Measurements from ENCODE around the gene RLN3. TPM values are rescaled to one million over a fixed set of nuclear protein-coding genes. Genes with fewer than 3 reads are reported as not detected.

The RLN3 gene
- total and polyA plus RNA-seq, 2 of the 8 experiments (the other 6 are each of a cell fraction or from before 2014, with no cell fraction given) = not detected

- Histone ChIP-seq H3K56ac (replicated peaks; ENCODE audit: insufficient read length, low read depth, low read length) (no peak overlapping the region), H3K23me2 (ENCODE audit: low read depth, low read length) (no peaks in the 10 kb centered on the region), H3K4ac (replicated peaks; ENCODE audit: insufficient read length, low read depth, low read length) (no peak overlapping the region), H2AK5ac (ENCODE audit: low read depth, low read length) (no peak overlapping the region), H3K4me2 (ENCODE audit: insufficient read depth in 1 of 2, low read depth in 2 of 2, low read length in 2 of 2) (no peak overlapping the region), H3K9me3 (ENCODE audit: insufficient read depth in 2 of 2, low read depth in 1 of 2, low read length in 1 of 2) (no peaks in the 10 kb centered on the region), H3K79me1 (ENCODE audit: low read depth, low read length) (no peaks in the 10 kb centered on the region), H3K79me2 (ENCODE audit: control insufficient read depth in 1 of 2, insufficient read depth in 2 of 2, low read length in 2 of 2) (no peaks in the 10 kb centered on the region), H3K27ac (ENCODE audit: low read depth, low read length) (no peak overlapping the region), H3K14ac (ENCODE audit: insufficient read length) (no peak overlapping the region), H2AFZ (ENCODE audit: low read length) (no peak overlapping the region), H3K23ac (ENCODE audit: insufficient read length) (no peak overlapping the region), H4K91ac (replicated peaks; ENCODE audit: insufficient read length, low read length) (no peak overlapping the region), H2BK120ac (replicated peaks; ENCODE audit: low read depth, low read length) (no peak overlapping the region), H2BK15ac (ENCODE audit: low read length) (no peak overlapping the region), H3K4me3 (ENCODE audit: extremely low read depth in 1 of 4, insufficient read depth in 2 of 4, low read depth in 3 of 4, low read length in 4 of 4) (no peak overlapping the region), H3K27me3 (replicated peaks in 1 of 4; ENCODE audit: control insufficient read depth in 3 of 4, extremely low read depth in 1 of 4, insufficient read depth in 3 of 4, low read length in 3 of 4) (no peaks in the 10 kb centered on the region), H4K8ac (ENCODE audit: extremely low read depth, insufficient read depth, low read length) (no peak overlapping the region), H4K20me1 (replicated peaks in 1 of 2; ENCODE audit: control insufficient read depth in 1 of 2, insufficient read depth in 2 of 2, low read length in 2 of 2) (no peaks in the 10 kb centered on the region), H3K9ac (replicated peaks in 1 of 4; ENCODE audit: extremely low read depth in 1 of 4, low read depth in 3 of 4, low read length in 3 of 4) (no peak overlapping the region), H2BK12ac (ENCODE audit: low read depth, low read length) (no peak overlapping the region), H4K5ac (ENCODE audit: insufficient read length, low read depth, low read length) (no peak overlapping the region), H2BK20ac (ENCODE audit: low read length) (no peak overlapping the region), H3K18ac (ENCODE audit: extremely low read depth, low read length) (no peak overlapping the region), H2BK5ac (ENCODE audit: low read depth, low read length) (no peak overlapping the region), H3K4me1 (replicated peaks in 1 of 4; ENCODE audit: control insufficient read depth in 3 of 4, insufficient read depth in 4 of 4, low read length in 3 of 4) (peaks cover 0 to 2% (median 0%) of the 10 kb centered on the region in 4 experiments; a peak in 1 of 7 replicates), H3K36me3 (ENCODE audit: control insufficient read depth in 2 of 4, insufficient read depth in 4 of 4, low read length in 3 of 4) (no peaks in the 10 kb centered on the region)
- 90% methylated on average over 5 of the region's 5 CpGs; no CpG with 5 or more reads in 1 of the 2 experiments for WGBS, 2 experiments (ENCODE audit: extremely low coverage in 1 of 2, insufficient coverage in 1 of 2, insufficient read length in 1 of 2, insufficient replicate concordance in 2 of 2, low coverage in 1 of 2, low lambda C conversion rate in 2 of 2, missing lambda C conversion rate in 1 of 2)
- ChIA-PET POLR2A (ENCODE audit: partially characterized antibody) (interaction anchor here (0.6 to 1.5 kb wide), 4 partner anchors 15 to 794 kb away, joined by 3 to 4 read pairs (median 3); no protein-coding TSS in a partner anchor), CTCF (ENCODE audit: partially characterized antibody) (interaction anchor here (0.8 to 2.3 kb wide), 11 partner anchors 10 to 141 kb away, joined by 3 to 15 read pairs (median 5); partner anchors contain the start of gene IL27RA)
- FAIRE-seq = no peak
- peak in 1 of 2 experiments; percentile 58 for DNase-seq (ENCODE audit: low read depth in 1 of 2, low spot score in 2 of 2)
- TF ChIP-seq TAF7 (optimal IDR thresholded peaks at IDR 0.05; ENCODE audit: borderline replicate concordance, low read depth, low read length) (no peak), TCF12 (IDR thresholded peaks at IDR 0.05; ENCODE audit: low read depth, low read length) (no peak), POLR2AphosphoS5 (IDR thresholded peaks at IDR 0.05; ENCODE audit: low read depth, low read length) (no peak), PHF8 (conservative IDR thresholded peaks at IDR 0.05; ENCODE audit: low read depth, low read length) (no peak), TBP (IDR thresholded peaks at IDR 0.05; ENCODE audit: low read depth, low read length) (no peak), CTCF (IDR thresholded peaks at IDR 0.05; ENCODE audit: control extremely low read depth in 1 of 3, insufficient read depth in 1 of 3, low read depth in 1 of 3, low read length in 3 of 3) (no peak), EZH2 (IDR thresholded peaks at IDR 0.05; ENCODE audit: low read depth, low read length, severe bottlenecking) (no peak)
These were observed 6.5 kb upstream of the RLN3 start for GRCh38 chr19:14021474-14021873.
